Measurements from ENCODE around the gene INHA.

Gene INHA

GRCh38 chr2:219527472-219527871 is 44.6 kb upstream of the INHA start:
- no peak for TF ChIP-seq CTCF (IDR thresholded peaks at IDR 0.05; ENCODE audit: insufficient read depth, low read length, poor library complexity, severe bottlenecking)
- TF ChIP-seq EZH2phosphoT487 (conservative IDR thresholded peaks at IDR 0.05; ENCODE audit: low read length): no peak

GRCh38 chr2:219530048-219530963 is 41.8 kb upstream of the INHA start:
- Histone ChIP-seq H2AFZ (ENCODE audit: low read depth, low read length, severe bottlenecking) (no peak overlapping the region), H3K9me3 (ENCODE audit: insufficient read depth, low read length) (no peaks in the 10 kb centered on the region), H3F3A (ENCODE audit: insufficient read depth) (no peaks in the 10 kb centered on the region), H3K79me2 (ENCODE audit: insufficient read depth, low read length) (no peaks in the 10 kb centered on the region), H3K27me3 (ENCODE audit: low read length) (no peaks in the 10 kb centered on the region), H4K20me1 (ENCODE audit: low read depth, low read length) (no peaks in the 10 kb centered on the region), H3K36me3 (ENCODE audit: low read length) (no peaks in the 10 kb centered on the region), H3K9ac (ENCODE audit: low read length) (no peak overlapping the region), H3K27ac (ENCODE audit: low read depth, low read length) (no peak overlapping the region), H3K9me2 (replicated peaks; ENCODE audit: insufficient read depth, low read length) (no peaks in the 10 kb centered on the region), H3K4me2 (ENCODE audit: low read depth, low read length, poor library complexity, severe bottlenecking) (no peak overlapping the region), H3K4me3 (ENCODE audit: insufficient read depth, low read length, poor library complexity, severe bottlenecking) (no peak overlapping the region)
- no peak for TF ChIP-seq EZH2phosphoT487 (conservative IDR thresholded peaks at IDR 0.05; ENCODE audit: low read length)
- peak; percentile 77 for TF ChIP-seq CTCF (IDR thresholded peaks at IDR 0.05; ENCODE audit: insufficient read depth, low read length, poor library complexity, severe bottlenecking)

More at GRCh38 chr2:219527472-219527871, 44.6 kb upstream of the INHA start:
- Histone ChIP-seq H3K79me2 (ENCODE audit: insufficient read depth, low read length) (no peaks in the 10 kb centered on the region), H3K27me3 (ENCODE audit: low read length) (no peaks in the 10 kb centered on the region), H3K4me2 (ENCODE audit: low read depth, low read length, poor library complexity, severe bottlenecking) (no peak overlapping the region), H3K9ac (ENCODE audit: low read length) (no peak overlapping the region), H3K27ac (ENCODE audit: low read depth, low read length) (no peak overlapping the region), H2AFZ (ENCODE audit: low read depth, low read length, severe bottlenecking) (no peak overlapping the region), H3F3A (ENCODE audit: insufficient read depth) (no peaks in the 10 kb centered on the region), H3K4me3 (ENCODE audit: insufficient read depth, low read length, poor library complexity, severe bottlenecking) (no peak overlapping the region), H3K9me2 (replicated peaks; ENCODE audit: insufficient read depth, low read length) (no peaks in the 10 kb centered on the region), H4K20me1 (ENCODE audit: low read depth, low read length) (no peaks in the 10 kb centered on the region), H3K36me3 (ENCODE audit: low read length) (no peaks in the 10 kb centered on the region), H3K9me3 (ENCODE audit: insufficient read depth, low read length) (no peaks in the 10 kb centered on the region)

GRCh38 chr2:219531639-219532377 is 40.3 kb upstream of the INHA start:
- H2AFZ ChIP-seq (ENCODE audit: low read depth, low read length, severe bottlenecking): no peak overlapping the region
- H3K9me2 ChIP-seq (replicated peaks; ENCODE audit: insufficient read depth, low read length): no peaks in the 10 kb centered on the region
- H3K79me2 ChIP-seq (ENCODE audit: insufficient read depth, low read length): no peaks in the 10 kb centered on the region
- no peak overlapping the region for H3K4me3 ChIP-seq (ENCODE audit: insufficient read depth, low read length, poor library complexity, severe bottlenecking)
- H3K27ac ChIP-seq (ENCODE audit: low read depth, low read length): no peak overlapping the region
- TF ChIP-seq EZH2phosphoT487 (conservative IDR thresholded peaks at IDR 0.05; ENCODE audit: low read length) (no peak), CTCF (IDR thresholded peaks at IDR 0.05; ENCODE audit: insufficient read depth, low read length, poor library complexity, severe bottlenecking) (no peak)
- no peaks in the 10 kb centered on the region for H4K20me1 ChIP-seq (ENCODE audit: low read depth, low read length)
- H3K9ac ChIP-seq (ENCODE audit: low read length): no peak overlapping the region
- no peaks in the 10 kb centered on the region for H3F3A ChIP-seq (ENCODE audit: insufficient read depth)
- no peaks in the 10 kb centered on the region for H3K36me3 ChIP-seq (ENCODE audit: low read length)
- no peaks in the 10 kb centered on the region for H3K27me3 ChIP-seq (ENCODE audit: low read length)
- no peak overlapping the region for H3K4me2 ChIP-seq (ENCODE audit: low read depth, low read length, poor library complexity, severe bottlenecking)
- no peaks in the 10 kb centered on the region for H3K9me3 ChIP-seq (ENCODE audit: insufficient read depth, low read length)
